KG1 (cell line): ENCODE data around the gene TEKTIP1.
"Not testable (repeated sequence)": the region's sequence is repeated elsewhere in the genome, so short reads cannot be mapped to it uniquely, and the experiment has no call there.

Source experiments
- DNase-seq: peaks from one replicate; lab custom pipeline; 2025; lab: John Stamatoyannopoulos, UW

The TEKTIP1 gene

DNA sequence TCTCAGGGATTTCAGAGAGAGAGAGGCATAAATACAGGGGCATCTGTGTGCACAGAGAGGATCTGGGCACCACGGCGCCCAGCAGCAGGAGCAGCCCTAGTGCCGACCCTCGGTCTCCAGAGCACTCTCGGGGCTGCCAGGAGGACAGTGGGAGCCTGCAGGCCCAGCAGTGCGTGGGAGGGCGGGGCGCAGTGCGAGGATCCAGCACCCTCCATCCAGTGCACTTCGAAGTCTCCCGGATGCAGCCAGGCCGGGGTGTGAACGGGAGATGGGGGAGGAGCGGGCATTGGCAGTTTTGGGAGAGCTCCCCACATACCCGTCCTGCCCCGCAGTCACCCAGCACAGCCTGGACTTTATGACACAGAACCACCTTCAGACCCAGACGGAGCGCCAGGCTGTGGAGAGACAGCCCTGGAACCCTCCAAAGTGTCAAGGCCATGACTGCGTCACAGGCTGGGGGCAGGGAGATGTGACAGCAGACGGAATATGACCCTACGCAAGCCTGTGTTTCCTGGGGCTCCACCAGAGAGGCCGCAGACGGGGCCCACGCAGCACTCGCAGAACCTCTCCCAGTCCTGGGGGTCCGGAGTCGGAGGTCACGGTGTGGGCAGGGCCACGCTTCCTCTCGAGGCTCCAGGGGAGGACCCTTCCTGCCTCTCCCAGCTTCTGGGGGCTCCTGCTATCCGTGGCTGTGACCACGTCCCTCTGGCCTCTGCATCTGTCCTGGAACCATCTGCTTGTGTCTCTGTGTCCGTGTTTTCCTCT lies 14.7 kb upstream of the TEKTIP1 start:
- DNase-seq, result no peak

DNA sequence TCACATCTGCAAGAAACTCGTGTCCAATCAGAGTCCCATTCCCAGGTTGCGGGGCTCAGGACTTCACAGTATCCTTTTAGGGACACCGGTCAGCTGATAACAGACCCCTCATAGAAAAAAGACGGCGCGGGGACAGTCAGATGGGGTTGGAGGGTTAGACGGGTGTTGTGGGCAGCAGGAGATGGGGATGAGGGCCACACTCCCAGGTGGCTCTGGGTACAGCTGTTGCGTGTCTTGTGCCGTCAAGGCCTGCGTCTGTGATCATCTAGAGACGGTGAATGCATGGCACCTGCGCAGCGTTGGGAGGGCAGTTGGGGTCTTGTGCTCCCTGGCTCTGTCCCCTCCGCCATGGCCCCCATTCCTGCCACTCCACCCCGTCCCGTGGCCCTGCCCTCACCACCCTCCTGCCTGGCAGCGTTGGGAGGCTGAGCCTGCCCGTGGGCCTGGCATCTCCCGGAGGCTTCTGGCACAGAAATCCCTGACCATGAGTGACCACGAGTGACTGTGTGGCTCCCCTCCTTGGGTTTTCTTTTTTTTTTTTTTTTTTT lies 14.0 kb upstream of the TEKTIP1 start:
- DNase-seq, result no peak

DNA sequence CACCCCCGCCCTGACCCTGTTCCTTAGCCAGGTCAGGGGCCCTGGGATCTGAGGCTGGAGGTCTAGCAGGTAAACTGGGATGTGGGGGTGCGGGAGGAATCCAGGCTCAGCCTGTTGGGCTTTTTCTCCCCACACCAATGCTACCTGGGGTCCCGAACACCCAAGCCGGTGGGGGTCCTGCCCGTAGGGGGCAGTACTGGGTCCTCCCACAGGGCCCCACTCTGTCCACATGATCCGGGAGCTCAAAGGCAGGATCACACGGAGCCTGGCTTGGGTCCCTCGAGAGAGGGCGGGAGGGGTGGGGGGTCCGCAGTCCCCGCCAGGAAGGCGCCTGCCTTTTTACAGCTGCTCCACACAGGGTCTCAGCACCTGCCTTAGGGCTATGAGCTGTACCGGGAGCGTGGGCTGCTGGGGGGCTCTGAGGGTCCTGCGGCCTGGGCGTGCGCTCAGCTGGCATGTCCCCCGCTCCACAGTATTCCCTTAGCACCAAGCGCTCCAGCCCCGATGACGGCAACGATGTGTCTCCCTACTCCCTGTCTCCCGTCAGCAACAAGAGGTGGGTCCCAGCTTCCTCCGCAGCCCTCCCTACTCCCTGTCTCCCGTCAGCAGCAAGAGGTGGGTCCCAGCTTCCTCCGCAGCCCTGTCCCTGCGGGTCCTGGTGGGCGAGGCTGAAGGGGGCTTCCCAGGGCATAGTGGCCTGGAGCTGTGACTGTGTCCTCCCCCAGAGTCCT lies 12.3 kb upstream of the TEKTIP1 start:
- no peak for DNase-seq

DNA sequence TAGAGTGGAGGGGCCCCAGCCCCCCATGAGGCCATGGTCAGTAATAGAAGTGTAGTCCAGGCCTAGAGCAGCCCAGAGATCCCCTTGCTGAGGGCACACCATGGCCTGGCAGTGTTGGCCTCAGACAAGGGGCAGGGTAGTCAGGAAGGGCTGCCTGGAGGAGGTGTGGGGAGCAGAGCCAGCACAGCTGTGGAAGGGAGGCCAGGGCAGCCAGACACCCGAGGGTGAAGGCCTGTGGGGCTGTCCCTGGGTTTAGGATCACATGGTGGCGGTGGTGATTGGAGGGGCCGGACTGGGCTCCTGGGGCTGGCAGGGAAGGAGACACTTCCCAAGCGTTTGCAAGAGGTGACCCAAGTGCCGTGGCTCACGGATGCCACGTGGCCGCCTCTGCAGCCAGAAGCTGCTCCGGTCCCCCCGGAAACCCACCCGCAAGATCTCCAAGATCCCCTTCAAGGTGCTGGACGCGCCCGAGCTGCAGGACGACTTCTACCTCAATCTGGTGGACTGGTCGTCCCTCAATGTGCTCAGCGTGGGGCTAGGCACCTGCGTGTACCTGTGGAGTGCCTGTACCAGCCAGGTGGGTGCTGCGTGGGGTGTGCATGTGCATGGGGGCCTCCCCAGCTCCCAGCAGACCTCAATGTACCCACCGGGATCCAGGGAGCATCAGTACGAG lies 11.6 kb upstream of the TEKTIP1 start:
- no peak for DNase-seq

DNA sequence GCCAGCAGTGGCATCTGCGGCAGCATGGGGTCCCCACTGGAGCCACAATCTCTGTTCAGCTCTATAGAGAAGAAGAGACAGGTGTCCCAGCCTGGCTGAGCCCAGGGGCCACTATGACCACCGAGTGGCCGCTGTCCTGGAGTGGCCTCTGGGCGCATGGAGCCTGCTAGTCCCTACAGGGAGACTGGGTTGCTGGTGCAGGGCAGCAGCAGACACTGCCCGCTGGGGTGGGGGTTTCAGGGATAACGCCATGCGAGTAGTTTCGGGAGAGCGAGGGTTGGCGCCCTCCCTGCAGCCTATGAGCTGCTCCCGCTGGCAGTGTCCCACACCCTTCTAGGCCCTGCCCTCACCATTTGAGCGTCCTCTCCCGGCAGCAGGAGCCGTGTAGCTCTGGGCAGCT lies 10.9 kb upstream of the TEKTIP1 start:
- no peak for DNase-seq

DNA sequence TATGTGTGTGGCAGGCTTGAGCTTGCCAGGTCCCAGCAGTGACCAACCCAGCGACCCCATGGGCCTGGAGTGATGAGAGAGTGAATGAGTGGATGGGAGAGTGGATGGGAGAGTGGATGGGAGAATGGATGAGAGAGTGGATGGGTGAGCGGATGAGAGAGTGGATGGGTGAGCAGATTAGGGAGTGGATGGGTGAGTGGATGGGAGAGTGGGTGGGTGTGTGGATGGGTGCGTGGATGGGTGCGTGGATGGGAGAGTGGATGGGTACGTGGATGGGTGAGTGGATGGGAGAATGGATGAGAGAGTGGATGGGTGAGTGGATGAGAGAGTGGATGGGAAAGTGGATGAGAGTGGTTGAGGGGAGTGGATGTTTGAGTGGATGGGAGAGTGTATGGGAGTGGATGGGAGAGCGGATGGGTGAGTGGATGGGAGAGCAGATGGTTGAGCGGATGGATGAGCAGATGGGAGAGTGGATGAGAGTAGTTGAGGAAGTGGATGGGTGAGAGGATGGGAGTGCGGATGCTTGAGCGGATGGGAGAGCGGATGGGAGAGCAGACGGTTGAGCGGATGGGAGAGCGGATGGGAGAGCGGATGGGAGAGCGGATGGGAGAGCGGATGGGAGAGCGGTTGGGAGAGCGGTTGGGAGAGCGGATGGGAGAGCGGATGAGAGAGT lies 10.3 kb upstream of the TEKTIP1 start:
- no peak for DNase-seq

DNA sequence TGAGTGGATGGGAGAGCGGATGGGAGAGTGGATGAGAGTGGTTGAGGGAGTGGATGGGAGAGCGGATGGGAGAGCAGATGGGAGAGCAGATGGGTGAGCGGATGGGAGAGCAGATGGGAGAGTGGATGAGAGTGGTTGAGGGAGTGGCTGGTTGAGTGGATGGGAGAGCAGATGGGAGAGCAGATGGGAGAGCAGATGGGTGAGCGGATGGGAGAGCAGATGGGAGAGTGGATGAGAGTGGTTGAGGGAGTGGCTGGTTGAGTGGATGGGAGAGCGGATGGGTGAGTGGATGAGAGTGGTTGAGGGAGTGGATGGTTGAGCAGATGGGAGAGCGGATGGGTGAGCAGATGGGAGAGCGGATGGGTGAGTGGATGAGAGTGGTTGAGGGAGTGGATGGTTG lies 9.7 kb upstream of the TEKTIP1 start:
- DNase-seq, result not testable (repeated sequence)

DNA sequence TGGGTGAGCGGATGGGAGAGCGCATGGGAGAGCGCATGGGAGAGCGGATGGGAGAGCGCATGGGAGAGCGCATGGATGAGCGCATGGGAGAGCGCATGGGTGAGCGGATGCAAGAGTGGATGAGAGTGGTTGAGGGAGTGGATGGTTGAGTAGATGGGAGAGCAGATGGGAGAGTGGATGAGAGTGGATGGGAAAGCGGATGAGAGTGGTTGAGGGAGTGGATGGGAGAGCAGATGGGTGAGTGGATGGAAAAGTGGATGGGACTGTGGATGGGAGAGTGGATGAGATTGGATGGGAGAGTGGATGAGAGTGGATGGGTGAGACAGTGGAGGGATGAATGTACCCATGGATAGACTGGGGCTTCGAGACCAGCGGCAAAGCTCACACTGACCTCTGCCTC lies 8.6 kb upstream of the TEKTIP1 start:
- no peak for DNase-seq

DNA sequence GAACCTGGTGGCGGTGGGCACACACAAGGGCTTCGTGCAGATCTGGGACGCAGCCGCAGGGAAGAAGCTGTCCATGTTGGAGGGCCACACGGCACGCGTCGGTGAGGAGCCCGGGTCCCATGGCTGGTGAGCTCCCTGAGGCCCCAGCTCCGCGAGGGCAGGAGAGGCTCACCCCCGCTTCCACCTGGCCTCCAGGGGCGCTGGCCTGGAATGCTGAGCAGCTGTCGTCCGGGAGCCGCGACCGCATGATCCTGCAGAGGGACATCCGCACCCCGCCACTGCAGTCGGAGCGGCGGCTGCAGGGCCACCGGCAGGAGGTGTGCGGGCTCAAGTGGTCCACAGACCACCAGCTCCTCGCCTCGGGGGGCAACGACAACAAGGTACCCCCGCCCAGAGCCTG lies 7.3 kb upstream of the TEKTIP1 start:
- DNase-seq, result no peak

DNA sequence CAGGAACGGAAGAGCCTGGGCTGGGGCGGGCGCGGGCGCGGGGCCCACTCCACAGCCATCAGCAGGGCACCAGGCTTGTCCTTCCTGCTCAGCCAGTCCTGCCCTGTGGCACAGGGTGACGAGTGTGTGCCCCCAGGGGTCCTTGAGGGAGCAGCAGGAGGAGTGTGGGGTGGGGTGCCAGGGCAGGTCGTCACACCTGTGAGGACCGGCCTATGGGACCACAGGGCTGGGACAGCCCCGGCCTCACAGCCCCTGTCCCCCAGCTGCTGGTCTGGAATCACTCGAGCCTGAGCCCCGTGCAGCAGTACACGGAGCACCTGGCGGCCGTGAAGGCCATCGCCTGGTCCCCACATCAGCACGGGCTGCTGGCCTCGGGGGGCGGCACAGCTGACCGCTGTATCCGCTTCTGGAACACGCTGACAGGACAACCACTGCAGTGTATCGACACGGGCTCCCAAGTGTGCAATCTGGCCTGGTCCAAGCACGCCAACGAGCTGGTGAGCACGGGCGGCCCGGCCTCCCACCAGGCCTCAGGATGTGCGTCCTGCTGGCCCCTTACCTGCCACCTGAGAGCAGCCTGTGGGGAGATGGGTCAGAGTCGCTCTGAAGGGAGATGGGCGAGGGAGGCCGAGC lies 6.7 kb upstream of the TEKTIP1 start:
- DNase-seq, result no peak

DNA sequence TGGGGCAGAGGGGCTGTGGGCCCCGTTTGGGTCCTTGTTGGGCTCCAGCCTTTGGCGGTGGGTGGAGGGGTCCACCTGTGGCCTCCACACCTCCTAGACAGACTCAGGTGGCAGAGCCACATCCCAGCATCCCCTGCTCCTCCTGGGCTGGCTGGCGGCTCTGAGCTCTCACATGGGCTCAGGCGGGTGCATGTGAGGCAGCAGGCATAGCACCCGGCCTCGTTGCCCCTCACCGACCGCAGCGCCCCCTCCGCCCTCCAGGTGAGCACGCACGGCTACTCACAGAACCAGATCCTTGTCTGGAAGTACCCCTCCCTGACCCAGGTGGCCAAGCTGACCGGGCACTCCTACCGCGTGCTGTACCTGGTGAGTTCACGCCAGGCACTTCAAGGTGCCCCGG lies 5.9 kb upstream of the TEKTIP1 start:
- no peak for DNase-seq

DNA sequence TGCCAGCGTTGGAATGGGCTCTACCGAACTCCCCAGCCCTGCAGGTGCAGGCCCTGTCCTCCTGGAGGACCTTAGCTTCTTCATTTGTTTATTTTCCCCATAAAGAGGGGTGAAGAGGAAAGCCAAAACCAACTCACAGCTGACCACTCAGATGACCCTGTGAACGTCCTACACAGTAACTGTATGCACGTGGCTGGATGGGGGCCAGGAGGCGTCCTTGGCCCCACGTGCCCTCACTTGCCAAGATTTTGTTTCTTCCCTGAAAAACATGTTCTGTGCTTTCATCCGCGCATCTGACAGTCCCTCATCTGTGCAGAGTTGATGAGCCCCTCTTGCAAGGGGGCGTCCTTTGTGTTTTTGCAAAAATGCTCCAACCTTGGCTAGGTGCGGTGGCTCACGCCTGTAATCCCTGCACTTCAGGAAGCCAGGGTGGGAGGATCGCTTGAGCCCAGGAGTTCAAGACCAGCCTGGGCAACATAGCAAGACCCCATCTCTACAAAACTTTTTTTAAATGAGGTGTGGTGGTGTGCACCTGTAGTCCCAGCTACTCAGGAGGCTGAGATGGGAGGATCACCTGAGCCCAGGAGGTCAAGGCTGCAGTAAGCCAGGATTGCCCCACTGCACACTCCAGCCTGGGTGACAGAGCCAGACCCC lies 5.3 kb upstream of the TEKTIP1 start:
- no peak for DNase-seq

DNA sequence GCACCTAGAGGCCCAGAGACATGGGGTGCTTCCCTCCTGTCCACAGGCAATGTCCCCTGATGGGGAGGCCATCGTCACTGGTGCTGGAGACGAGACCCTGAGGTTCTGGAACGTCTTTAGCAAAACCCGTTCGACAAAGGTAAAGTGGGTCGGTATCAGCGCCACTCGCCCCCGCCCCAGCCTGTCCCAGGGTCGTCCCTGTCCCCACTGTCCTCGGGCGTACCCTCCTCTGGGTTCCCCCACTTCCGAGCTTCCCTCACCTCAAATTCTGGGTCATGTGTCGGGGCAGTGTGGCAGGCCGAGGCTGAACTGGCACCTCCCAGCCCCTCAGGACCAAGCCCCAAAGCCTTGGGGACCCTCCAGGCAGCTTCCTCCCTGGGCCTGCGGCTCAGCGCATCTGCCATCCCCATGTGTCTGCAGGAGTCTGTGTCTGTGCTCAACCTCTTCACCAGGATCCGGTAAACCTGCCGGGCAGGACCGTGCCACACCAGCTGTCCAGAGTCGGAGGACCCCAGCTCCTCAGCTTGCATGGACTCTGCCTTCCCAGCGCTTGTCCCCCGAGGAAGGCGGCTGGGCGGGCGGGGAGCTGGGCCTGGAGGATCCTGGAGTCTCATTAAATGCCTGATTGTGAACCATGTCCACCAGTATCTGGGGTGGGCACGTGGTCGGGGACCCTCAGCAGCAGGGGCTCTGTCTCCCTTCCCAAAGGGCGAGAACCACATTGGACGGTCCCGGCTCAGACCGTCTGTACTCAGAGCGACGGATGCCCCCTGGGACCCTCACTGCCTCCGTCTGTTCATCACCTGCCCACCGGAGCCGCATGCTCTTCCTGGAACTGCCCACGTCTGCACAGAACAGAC lies 4.4 kb upstream of the TEKTIP1 start:
- DNase-seq, result no peak

DNA sequence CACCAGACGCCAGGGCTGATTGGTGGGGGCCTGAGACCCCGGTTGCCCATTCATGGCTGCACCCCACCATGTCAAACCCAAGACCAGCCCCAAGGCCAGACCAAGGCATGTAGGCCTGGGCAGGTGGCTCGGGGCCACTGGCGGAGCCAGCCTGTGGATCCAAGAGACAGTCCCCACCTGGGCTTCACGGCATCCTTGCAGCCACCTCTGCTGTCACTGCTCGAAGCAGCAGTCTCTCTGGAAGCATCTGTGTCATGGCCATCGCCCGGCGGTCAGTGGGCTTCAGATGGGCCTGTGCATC lies 3.8 kb upstream of the TEKTIP1 start:
- no peak for DNase-seq

DNA sequence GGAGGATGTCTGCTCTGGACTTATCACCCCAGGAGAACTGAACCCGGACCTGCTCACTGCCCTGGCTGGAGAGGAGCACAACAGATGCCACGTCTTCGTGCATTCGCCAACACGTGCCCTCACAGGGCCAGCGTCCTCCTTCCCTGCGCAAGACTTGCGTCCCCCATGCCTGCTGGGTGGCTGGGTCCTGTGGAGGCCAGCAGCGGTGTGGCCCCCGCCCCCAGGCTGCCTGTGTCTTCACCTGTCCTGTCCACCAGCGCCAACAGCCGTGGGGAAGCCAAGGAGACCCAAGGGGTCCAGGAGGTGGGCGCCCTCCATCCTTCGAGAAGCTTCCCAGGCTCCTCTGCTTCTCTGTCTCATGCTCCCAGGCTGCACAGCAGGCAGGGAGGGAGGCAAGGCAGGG lies 3.4 kb upstream of the TEKTIP1 start:
- no peak for DNase-seq

DNA sequence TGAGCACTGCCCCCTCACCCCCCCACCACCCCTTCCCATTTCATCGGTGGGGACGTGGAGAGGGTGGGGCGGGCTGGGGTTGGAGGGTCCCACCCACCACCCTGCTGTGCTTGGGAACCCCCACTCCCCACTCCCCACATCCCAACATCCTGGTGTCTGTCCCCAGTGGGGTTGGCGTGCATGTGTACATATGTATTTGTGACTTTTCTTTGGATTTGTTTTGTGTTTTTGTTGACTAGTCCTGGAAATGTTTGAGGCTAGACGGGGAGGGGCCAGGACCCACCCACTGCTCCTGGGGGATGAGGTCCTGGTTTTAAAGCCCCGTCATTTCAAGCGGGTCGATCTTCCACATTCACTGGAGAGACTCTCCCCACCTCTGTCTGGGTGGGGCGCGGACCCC lies 3.0 kb upstream of the TEKTIP1 start:
- DNase-seq, result no peak

DNA sequence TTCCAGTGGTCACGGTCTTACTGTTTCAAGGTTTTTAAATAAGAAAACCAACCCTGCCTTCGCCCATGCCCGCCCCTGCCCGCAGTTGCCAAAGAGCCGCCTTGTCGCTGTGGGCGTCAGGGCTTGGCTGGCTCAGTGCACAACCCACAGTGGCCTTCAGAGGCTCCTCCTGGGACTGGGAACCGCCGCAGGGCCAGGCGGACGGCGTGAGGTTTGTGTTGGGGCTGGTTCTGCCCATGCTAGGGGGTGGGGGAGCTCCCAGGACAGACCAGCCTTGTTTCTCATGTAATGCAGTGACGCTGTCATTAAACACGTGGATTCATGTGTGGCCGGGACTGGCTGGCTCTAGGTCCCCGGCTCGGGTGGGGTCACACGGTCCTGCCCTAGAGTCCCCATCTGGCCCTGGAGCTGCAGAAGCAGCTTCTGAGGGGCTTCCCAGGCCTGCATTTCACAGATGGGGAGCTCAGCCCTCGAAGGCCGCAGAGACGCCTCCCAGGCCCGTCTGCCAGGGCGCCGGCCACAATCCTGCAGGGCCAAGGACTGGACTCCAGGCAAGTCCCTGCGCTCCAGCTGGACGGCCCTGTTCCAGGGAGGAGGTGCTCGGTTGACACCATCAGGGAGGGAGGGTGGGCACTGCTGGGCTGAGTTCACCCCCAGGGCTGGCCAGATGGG lies 2.4 kb upstream of the TEKTIP1 start:
- no peak for DNase-seq

DNA sequence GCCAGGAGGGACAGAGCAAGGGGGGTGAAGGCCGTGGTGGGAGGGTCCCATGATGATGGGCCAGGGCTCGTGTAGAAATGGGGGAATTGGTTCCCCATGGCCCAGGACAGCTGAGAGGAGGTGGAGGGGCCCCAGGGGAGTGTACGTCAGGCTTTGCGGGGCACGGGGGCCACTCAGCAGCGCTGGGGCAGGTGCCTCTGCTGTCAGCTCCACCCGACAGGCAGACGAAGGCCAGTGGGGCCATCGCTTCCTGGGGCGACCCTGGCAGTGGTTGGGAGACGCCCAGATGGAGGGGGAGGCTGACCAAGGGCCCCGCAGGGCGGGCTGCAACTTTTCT lies 1.9 kb upstream of the TEKTIP1 start:
- no peak for DNase-seq

DNA sequence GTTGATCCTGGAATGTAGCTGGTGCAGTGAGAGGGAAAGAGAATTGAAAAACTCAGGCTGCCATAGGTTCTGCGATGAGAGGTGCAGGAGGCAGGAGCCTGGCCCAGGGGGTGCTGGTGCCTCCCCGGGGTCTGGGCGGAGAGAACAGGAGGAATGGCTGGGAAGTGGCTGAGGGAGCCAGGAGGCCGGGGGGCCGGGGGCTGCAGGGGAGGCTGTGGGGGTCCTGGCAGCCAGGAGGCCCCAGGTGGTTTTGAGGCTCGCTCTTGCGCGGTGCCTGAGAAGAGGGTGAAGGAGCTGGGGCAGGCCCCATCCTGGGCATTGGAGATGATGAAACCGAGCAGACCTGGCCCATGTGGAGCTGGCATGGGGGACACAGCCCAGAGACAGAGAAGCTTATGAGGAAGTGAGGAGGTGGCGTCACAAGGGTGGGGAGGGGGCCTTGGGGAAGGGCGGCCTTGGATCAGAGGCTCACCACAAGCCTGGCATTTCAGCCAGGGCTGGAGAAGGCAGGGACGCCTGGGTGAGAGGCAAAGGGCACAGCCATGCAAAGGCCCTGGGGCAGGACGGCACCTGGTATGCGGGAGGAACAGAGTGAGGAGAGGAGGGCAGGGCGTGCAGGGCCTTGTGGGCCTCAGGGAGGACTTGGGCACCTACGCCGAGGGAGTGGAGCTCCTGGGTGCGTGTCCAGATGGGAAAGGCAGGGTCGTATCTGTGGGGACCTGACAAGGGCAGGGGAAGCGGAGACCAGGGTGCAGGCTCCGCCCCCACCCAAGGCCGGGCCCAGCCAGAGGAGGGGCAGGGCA lies 1.3 kb upstream of the TEKTIP1 start:
- no peak for DNase-seq
